Measurements from ENCODE around the gene AGA.

Gene AGA

DNA sequence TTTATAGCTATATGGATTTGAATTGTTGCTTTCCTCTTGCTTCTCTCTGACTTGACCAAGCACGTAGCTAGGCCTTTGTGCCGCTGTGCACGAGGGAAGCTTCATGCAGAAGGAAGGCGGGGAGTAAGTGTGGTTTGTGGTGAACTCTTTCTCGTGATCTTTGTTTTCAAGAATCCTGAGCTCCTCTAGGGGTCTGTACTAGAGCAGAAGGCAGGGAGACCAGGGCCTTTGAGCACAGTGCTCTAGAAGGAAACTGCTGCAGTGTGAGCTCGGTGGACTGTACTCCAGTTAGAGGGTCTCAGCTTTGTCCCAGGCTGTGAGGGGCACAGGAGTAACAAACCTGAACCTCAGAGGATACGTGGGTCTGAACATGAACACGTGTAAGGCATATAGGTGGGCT, 49.0 kb downstream of the AGA start:
- Histone ChIP-seq H2AFZ (ENCODE audit: low read depth) (no peak overlapping the region), H3K4me2 (no peak overlapping the region), H3K27me3 (ENCODE audit: insufficient read depth, low read depth) (no peaks in the 10 kb centered on the region), H3K9ac (no peak overlapping the region), H4K20me1 (ENCODE audit: insufficient read depth) (no peaks in the 10 kb centered on the region), H3K27ac (no peak overlapping the region), H3K79me2 (ENCODE audit: insufficient read depth, low read depth) (no peaks in the 10 kb centered on the region), H3K4me1 (ENCODE audit: low read depth, poor library complexity, severe bottlenecking) (no peaks in the 10 kb centered on the region), H3K36me3 (ENCODE audit: insufficient read depth) (no peaks in the 10 kb centered on the region), H3K4me3 (IDR thresholded peaks at IDR 0.05; ENCODE audit: insufficient read depth, low read depth, low read length) (no peak overlapping the region)
- TF ChIP-seq, protein P1, sequence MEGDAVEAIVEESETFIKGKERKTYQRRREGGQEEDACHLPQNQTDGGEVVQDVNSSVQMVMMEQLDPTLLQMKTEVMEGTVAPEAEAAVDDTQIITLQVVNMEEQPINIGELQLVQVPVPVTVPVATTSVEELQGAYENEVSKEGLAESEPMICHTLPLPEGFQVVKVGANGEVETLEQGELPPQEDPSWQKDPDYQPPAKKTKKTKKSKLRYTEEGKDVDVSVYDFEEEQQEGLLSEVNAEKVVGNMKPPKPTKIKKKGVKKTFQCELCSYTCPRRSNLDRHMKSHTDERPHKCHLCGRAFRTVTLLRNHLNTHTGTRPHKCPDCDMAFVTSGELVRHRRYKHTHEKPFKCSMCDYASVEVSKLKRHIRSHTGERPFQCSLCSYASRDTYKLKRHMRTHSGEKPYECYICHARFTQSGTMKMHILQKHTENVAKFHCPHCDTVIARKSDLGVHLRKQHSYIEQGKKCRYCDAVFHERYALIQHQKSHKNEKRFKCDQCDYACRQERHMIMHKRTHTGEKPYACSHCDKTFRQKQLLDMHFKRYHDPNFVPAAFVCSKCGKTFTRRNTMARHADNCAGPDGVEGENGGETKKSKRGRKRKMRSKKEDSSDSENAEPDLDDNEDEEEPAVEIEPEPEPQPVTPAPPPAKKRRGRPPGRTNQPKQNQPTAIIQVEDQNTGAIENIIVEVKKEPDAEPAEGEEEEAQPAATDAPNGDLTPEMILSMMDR (conservative IDR thresholded peaks at IDR 0.05; ENCODE audit: low read depth, low read length): no peak

DNA sequence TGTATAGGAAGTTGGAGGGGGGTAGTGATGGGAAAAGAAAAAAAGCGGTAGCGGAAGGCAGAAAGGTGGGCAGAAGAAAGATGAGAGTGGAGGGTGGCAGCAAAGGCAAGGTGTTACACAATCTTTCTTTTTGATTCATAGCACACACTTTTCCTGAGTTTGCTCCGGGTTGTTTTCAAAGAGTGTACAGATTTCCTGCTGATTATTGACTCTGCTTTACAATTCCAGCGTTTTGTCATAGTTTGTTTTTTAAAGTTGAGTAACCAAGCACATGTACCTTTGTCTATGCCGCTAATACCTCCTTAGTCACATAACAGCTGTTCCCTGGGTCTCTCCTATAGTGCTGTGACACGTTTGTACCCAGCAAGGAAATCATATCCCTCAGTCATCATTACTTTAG, 50.3 kb downstream of the AGA start:
- no peaks in the 10 kb centered on the region for H3K27me3 ChIP-seq (ENCODE audit: insufficient read depth, low read depth)
- H3K9ac ChIP-seq: no peak overlapping the region
- no peaks in the 10 kb centered on the region for H4K20me1 ChIP-seq (ENCODE audit: insufficient read depth)
- H3K27ac ChIP-seq: no peak overlapping the region
- H2AFZ ChIP-seq (ENCODE audit: low read depth): no peak overlapping the region
- no peaks in the 10 kb centered on the region for H3K4me1 ChIP-seq (ENCODE audit: low read depth, poor library complexity, severe bottlenecking)
- no peak overlapping the region for H3K4me2 ChIP-seq
- TF ChIP-seq, protein P1 (conservative IDR thresholded peaks at IDR 0.05; ENCODE audit: low read depth, low read length): no peak
- no peaks in the 10 kb centered on the region for H3K36me3 ChIP-seq (ENCODE audit: insufficient read depth)
- H3K4me3 ChIP-seq (IDR thresholded peaks at IDR 0.05; ENCODE audit: insufficient read depth, low read depth, low read length): no peak overlapping the region
- no peaks in the 10 kb centered on the region for H3K79me2 ChIP-seq (ENCODE audit: insufficient read depth, low read depth)

DNA sequence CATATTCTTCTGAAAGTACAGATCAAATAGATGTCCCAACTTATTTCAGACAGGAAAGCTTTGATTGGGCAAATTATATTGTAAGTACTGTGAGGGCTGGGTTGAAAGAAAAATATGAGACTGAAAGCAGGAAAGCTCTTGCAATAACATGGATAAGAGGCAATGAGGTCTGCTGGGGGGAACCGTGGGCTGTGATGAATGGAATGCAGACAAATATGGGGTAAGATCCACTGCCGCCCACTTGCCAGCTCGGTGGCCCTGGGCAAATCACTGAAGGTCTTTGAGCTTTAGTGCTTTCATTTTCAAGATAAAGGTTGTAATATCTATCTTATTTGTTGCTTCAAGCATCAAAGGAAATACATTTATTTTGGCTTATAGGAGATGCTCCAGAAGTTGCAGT, 51.0 kb downstream of the AGA start:
- H3K4me3 ChIP-seq (IDR thresholded peaks at IDR 0.05; ENCODE audit: insufficient read depth, low read depth, low read length): no peak overlapping the region
- no peaks in the 10 kb centered on the region for H4K20me1 ChIP-seq (ENCODE audit: insufficient read depth)
- no peak overlapping the region for H3K9ac ChIP-seq
- H3K27ac ChIP-seq: no peak overlapping the region
- TF ChIP-seq, protein P1 (conservative IDR thresholded peaks at IDR 0.05; ENCODE audit: low read depth, low read length): no peak
- no peaks in the 10 kb centered on the region for H3K4me1 ChIP-seq (ENCODE audit: low read depth, poor library complexity, severe bottlenecking)
- no peaks in the 10 kb centered on the region for H3K36me3 ChIP-seq (ENCODE audit: insufficient read depth)
- H3K27me3 ChIP-seq (ENCODE audit: insufficient read depth, low read depth): no peaks in the 10 kb centered on the region
- no peak overlapping the region for H3K4me2 ChIP-seq
- H3K79me2 ChIP-seq (ENCODE audit: insufficient read depth, low read depth): no peaks in the 10 kb centered on the region
- no peak overlapping the region for H2AFZ ChIP-seq (ENCODE audit: low read depth)

DNA sequence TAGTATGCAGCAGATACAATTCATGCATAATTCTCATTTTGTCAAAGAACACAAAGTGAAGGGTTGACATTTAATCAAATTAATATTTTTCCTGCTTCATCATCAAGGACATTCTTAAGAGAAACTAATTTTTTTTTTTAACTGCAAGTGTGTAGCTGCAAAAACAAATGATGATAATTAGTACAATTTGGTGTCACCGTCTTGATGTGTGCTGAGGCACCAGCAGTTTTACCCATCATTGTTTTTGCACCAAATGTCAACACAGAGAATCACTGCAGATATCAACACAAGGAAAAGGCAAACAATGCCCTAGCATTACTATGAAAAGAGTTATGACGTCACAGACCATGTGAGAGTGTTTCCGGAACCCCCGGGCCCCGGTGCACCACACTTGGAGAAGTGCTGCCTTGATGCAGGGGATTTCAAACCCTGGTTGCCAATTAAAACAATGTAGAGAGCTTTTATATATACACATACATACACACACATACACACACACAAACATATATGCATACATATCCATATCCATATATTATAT, 55.9 kb downstream of the AGA start:
- H2AFZ ChIP-seq (ENCODE audit: low read depth): no peak overlapping the region
- H3K4me3 ChIP-seq (IDR thresholded peaks at IDR 0.05; ENCODE audit: insufficient read depth, low read depth, low read length): no peak overlapping the region
- no peaks in the 10 kb centered on the region for H4K20me1 ChIP-seq (ENCODE audit: insufficient read depth)
- no peaks in the 10 kb centered on the region for H3K4me1 ChIP-seq (ENCODE audit: low read depth, poor library complexity, severe bottlenecking)
- no peak overlapping the region for H3K4me2 ChIP-seq
- H3K27ac ChIP-seq: no peak overlapping the region
- H3K27me3 ChIP-seq (ENCODE audit: insufficient read depth, low read depth): no peaks in the 10 kb centered on the region
- TF ChIP-seq, protein P1 (conservative IDR thresholded peaks at IDR 0.05; ENCODE audit: low read depth, low read length): no peak
- H3K9ac ChIP-seq: no peak overlapping the region
- no peaks in the 10 kb centered on the region for H3K79me2 ChIP-seq (ENCODE audit: insufficient read depth, low read depth)
- no peaks in the 10 kb centered on the region for H3K36me3 ChIP-seq (ENCODE audit: insufficient read depth)

Measured in KMS-11 (cell line).